Endothelial cell of umbilical vein (primary cell): ENCODE measurements around the gene GPR78. TPM values are rescaled to one million over a fixed set of nuclear protein-coding genes. Genes with fewer than 3 reads are reported as not detected.

Experiments
- BruUV-seq: library from RNA; stranded (reverse); fragments of 400-500 nt; replicated peaks from 2 replicates; lab custom pipeline; 2021; lab: Mats Ljungman, UMichigan
- CTCF ChIA-PET: fragments of 300-600, 350-600 bp; sonication (Branson Sonifier 250); formaldehyde crosslinking; loops from one replicate; lab custom pipeline; 2021; ENCODE audit warnings: antibody characterized with exemption, inconsistent platforms; lab: Charles Lee
- POLR2A ChIA-PET: fragments of 300-600, 350-600 bp; sonication (Branson Sonifier 250); formaldehyde crosslinking; loops from one replicate; lab custom pipeline; 2021; ENCODE audit warnings: antibody characterized with exemption, inconsistent platforms; lab: Charles Lee
- DNase-seq: peaks from one replicate; pipeline ENCODE4 v3.0.0-alpha.2; 2011; ENCODE audit warnings: low read depth, low spot score
- FAIRE-seq: peaks from 2 replicates; lab custom pipeline; 2011; peaks lifted over from hg19 to GRCh38; lab: Jason Lieb, UNC
- H2AFZ ChIP-seq: 2 replicates; pipeline ENCODE4 v1.6.0; 2012; ENCODE audit warnings: low read depth, low read length, control low read depth, inconsistent platforms
- H3K27ac ChIP-seq: 2 replicates; pipeline ENCODE4 v1.5.1; 2011; ENCODE audit warnings: low read depth, mild to moderate bottlenecking, control low read depth, low read length, moderate library complexity; ENCODE audit not compliant: insufficient read depth
- H3K27me3 ChIP-seq, 2 experiments: 2 replicates each; pipeline versions ENCODE4 v1.6.0 to v1.6.1; 2011; ENCODE audit warnings: low read length in 2 of 2, mixed read lengths in 1 of 2; ENCODE audit not compliant: control insufficient read depth in 2 of 2, insufficient read depth in 2 of 2
- H3K36me3 ChIP-seq, 2 experiments: 2 replicates in 1 of 2; 3 replicates in 1 of 2; pipeline ENCODE4 v1.5.1; 2011; ENCODE audit warnings: low read length in 2 of 2, mild to moderate bottlenecking in 1 of 2, moderate library complexity in 1 of 2; ENCODE audit not compliant: control insufficient read depth in 2 of 2, insufficient read depth in 2 of 2; ENCODE audit errors: extremely low read depth in 1 of 2
- H3K4me1 ChIP-seq: 3 replicates; pipeline ENCODE4 v1.5.1; 2011; ENCODE audit warnings: mild to moderate bottlenecking, low read length; ENCODE audit not compliant: control insufficient read depth, insufficient read depth; ENCODE audit errors: extremely low read depth
- H3K4me2 ChIP-seq: 2 replicates; pipeline ENCODE4 v1.6.1; 2011; ENCODE audit warnings: low read length, control low read depth, mixed read lengths; ENCODE audit not compliant: insufficient read depth
- H3K4me3 ChIP-seq, 3 experiments: fragments of 200-600 bp in 1 of 3; sonication (generic), shearing (Covaris generic) in 1 of 3; replicated peaks in 1 of 3; 2 replicates each; pipeline ENCODE4 v1.5.1; 2011 to 2016; ENCODE audit warnings: control low read depth in 3 of 3, low read length in 3 of 3, mild to moderate bottlenecking in 2 of 3, inconsistent platforms in 1 of 3, low read depth in 1 of 3, moderate library complexity in 1 of 3; ENCODE audit not compliant: insufficient read depth in 1 of 3
- H3K79me2 ChIP-seq: 2 replicates; pipeline ENCODE4 v1.6.0; 2012; ENCODE audit warnings: low read length, inconsistent platforms; ENCODE audit not compliant: control insufficient read depth, insufficient read depth
- H3K9ac ChIP-seq: replicated peaks from 2 replicates; pipeline ENCODE3; 2011; ENCODE audit warnings: low read length, control low read depth; ENCODE audit not compliant: insufficient read depth; ENCODE audit errors: extremely low read depth
- H3K9me1 ChIP-seq: replicated peaks from 3 replicates; pipeline ENCODE4 v1.6.0; 2011; ENCODE audit warnings: mild to moderate bottlenecking, low read length; ENCODE audit not compliant: control insufficient read depth, insufficient read depth; ENCODE audit errors: extremely low read depth
- H3K9me3 ChIP-seq: replicated peaks from 2 replicates; pipeline ENCODE4 v1.5.1; 2012; ENCODE audit warnings: low read length, inconsistent platforms; ENCODE audit not compliant: control insufficient read depth, insufficient read depth
- H4K20me1 ChIP-seq: replicated peaks from 2 replicates; pipeline ENCODE3; 2011; ENCODE audit warnings: mild to moderate bottlenecking, low read length; ENCODE audit not compliant: control insufficient read depth, insufficient read depth; ENCODE audit errors: extremely low read depth
- EZH2 ChIP-seq: IDR thresholded peaks from 2 replicates; pipeline ENCODE4 v1.6.1; 2012; ENCODE audit warnings: borderline replicate concordance, low read depth, mild to moderate bottlenecking, moderate library complexity, low read length, inconsistent platforms; ENCODE audit not compliant: severe bottlenecking
- GATA2 ChIP-seq: IDR thresholded peaks from 2 replicates; pipeline ENCODE4 v1.7.0; 2011; ENCODE audit warnings: low read depth, mild to moderate bottlenecking, moderate library complexity, mixed read lengths, low read length; ENCODE audit not compliant: insufficient read length, insufficient read depth
- JUN ChIP-seq: IDR thresholded peaks from 2 replicates; pipeline ENCODE4 v1.6.1; 2011; ENCODE audit warnings: borderline replicate concordance, low read depth; ENCODE audit not compliant: insufficient read length, insufficient read depth
- MYC ChIP-seq: IDR thresholded peaks from one replicate; pipeline ENCODE4 v1.6.1; 2011; ENCODE audit warnings: mild to moderate bottlenecking, low read depth, low read length
- POLR2A ChIP-seq: IDR thresholded peaks from 2 replicates; pipeline ENCODE4 v1.6.1; 2012; ENCODE audit warnings: low read depth, mild to moderate bottlenecking, control low read depth, low read length
- POLR2AphosphoS5 ChIP-seq: IDR thresholded peaks from 2 replicates; pipeline ENCODE4 v1.6.1; 2012; ENCODE audit warnings: low read depth, mild to moderate bottlenecking, control low read depth, low read length, moderate library complexity; ENCODE audit not compliant: insufficient read depth
- dilution Hi-C: fragments of 300-500 bp; cut with MboI; formaldehyde crosslinking; loops from one replicate; pipeline ENCODE4 v1.15.0; 2019; ENCODE audit warnings: low sequenced_read_pairs; ENCODE audit not compliant: extremely low pct_ligation_motif_present
- intact Hi-C: fragments of 100-400 bp; cut with micrococcal nuclease; formaldehyde crosslinking; loops from one replicate; pipeline ENCODE4 v1.10.0; 2022
- polyA plus RNA-seq, 4 experiments: library from polyadenylated mRNA; depleted of rRNA in 3 of 4; stranded (reverse) in 3 of 4; unstranded in 1 of 4; fragments of >200 nt; gene quantifications; 2 replicates each; pipeline versions ENCODE4 v1.2.1 to v1.2.3, GENCODE V29; 2011 to 2012; ENCODE audit warnings: missing spikeins in 1 of 4
- total RNA-seq: library from RNA; stranded (reverse); gene quantifications from 2 replicates; pipeline ENCODE4 v1.2.3, GENCODE V29; 2021
- TF ChIP-seq, protein P1 (sequence below), 2 donors: IDR thresholded peaks; 1 replicate in 1 of 2; 2 replicates in 1 of 2; pipeline ENCODE4 v1.5.1; 2011; ENCODE audit warnings: low read length in 2 of 2, mild to moderate bottlenecking in 2 of 2, moderate library complexity in 2 of 2, control low read depth in 1 of 2, inconsistent platforms in 1 of 2, low read depth in 1 of 2; ENCODE audit not compliant: insufficient read depth in 1 of 2; ENCODE audit errors: extremely low read depth in 1 of 2
- TF ChIP-seq, protein P2 (sequence below): IDR thresholded peaks from 2 replicates; pipeline ENCODE4 v1.6.1; 2011; ENCODE audit not compliant: insufficient read depth, insufficient read length

GPR78 gene
- total and polyA plus RNA-seq, 2 donors (not counting 3 experiments of a cell fraction or from before 2014, with no cell fraction given), result not detected

DNA sequence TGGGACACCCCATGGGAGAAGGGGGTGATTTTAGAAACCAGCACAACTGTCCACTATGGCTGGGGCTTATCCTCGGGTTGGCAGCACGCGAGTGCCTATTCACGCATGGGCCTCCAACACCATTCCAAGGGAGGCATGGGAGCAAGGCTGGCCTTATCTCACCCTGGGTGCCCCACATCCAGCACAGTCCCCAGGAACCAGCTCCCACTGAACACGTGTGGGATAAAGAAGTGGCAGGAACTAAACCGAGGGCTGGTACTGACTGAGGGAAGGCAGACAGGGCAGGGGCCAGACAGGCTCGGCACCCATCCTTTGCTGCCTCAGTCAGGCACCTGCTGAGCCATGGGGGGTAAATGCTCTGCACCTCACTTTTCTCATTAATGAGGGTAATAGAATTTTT is 43.7 kb upstream of the GPR78 start:
- DNase-seq (no peak), FAIRE-seq (no peak)
- CTCF ChIA-PET, result interaction anchor here (1.0 kb wide), 1 partner anchor 68 kb away, joined by 4 read pairs; no protein-coding TSS in a partner anchor
- Histone ChIP-seq H3K27me3 (no peaks in the 10 kb centered on the region), H3K4me1 (no peaks in the 10 kb centered on the region), H3K79me2 (no peaks in the 10 kb centered on the region), H3K9ac (no peak overlapping the region), H3K27ac (no peak overlapping the region), H3K4me3 (no peak overlapping the region), H3K9me1 (no peaks in the 10 kb centered on the region), H3K36me3 (no peaks in the 10 kb centered on the region), H4K20me1 (no peaks in the 10 kb centered on the region), H2AFZ (no peak overlapping the region), H3K9me3 (no peaks in the 10 kb centered on the region), H3K4me2 (no peak overlapping the region)
- intact Hi-C loops (no loop called here), dilution Hi-C loops (no loop called here)
- no TSS peak for BruUV-seq
- POLR2A ChIA-PET, result no interaction called here
- no peak for TF ChIP-seq MYC
- TF ChIP-seq POLR2AphosphoS5, result no peak
- no peak for TF ChIP-seq POLR2A
- no peak for TF ChIP-seq JUN
- TF ChIP-seq, protein P1, sequence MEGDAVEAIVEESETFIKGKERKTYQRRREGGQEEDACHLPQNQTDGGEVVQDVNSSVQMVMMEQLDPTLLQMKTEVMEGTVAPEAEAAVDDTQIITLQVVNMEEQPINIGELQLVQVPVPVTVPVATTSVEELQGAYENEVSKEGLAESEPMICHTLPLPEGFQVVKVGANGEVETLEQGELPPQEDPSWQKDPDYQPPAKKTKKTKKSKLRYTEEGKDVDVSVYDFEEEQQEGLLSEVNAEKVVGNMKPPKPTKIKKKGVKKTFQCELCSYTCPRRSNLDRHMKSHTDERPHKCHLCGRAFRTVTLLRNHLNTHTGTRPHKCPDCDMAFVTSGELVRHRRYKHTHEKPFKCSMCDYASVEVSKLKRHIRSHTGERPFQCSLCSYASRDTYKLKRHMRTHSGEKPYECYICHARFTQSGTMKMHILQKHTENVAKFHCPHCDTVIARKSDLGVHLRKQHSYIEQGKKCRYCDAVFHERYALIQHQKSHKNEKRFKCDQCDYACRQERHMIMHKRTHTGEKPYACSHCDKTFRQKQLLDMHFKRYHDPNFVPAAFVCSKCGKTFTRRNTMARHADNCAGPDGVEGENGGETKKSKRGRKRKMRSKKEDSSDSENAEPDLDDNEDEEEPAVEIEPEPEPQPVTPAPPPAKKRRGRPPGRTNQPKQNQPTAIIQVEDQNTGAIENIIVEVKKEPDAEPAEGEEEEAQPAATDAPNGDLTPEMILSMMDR (IDR thresholded peaks at IDR 0.05; ENCODE audit: extremely low read depth in 1 of 2, insufficient read depth in 1 of 2, low read depth in 1 of 2, low read length in 2 of 2), result no peak
- TF ChIP-seq EZH2, result no peak
- TF ChIP-seq, protein P2, sequence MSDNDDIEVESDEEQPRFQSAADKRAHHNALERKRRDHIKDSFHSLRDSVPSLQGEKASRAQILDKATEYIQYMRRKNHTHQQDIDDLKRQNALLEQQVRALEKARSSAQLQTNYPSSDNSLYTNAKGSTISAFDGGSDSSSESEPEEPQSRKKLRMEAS, result no peak
- TF ChIP-seq GATA2, result no peak
